ENCODE results near the gene CHM.

- TF ChIP-seq CTCF (IDR thresholded peaks at IDR 0.05), result no peak
- no peak for TF ChIP-seq POLR2A (IDR thresholded peaks at IDR 0.05)
These were observed 83.6 kb downstream of the CHM start for GRCh38 chrX:85963736-85964135.
